Activated CD4-positive, CD25-positive, alpha-beta regulatory T cell treated with anti-CD3 and anti-CD28 coated beads, Interleukin-2, amount 50 U/mL, for 72 hours (primary cell): ENCODE measurements around the gene SEMA3D.

ENCODE experiments used
- DNase-seq: peaks from one replicate; pipeline ENCODE4 v3.0.0; 2021

SEMA3D gene

DNA sequence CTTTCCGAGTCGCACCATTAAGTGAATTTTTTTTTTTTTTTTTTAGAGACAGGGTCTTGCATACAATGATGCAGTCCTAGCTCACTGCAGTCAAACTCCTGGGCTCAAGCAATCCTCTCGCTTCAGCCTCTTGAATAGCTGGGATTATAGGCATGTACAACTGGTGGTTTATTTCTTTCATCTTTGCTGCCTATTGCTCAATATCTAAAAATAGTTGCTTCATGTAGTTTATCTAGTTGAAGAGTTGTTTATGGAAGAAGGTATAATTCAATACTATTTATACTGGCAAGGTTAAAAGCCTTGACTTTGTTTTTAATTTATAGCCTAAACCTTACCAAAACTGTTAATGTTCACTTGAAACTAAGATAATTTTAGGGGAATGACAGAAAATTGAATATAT is 66.9 kb downstream of the SEMA3D start:
- DNase-seq, result no peak

DNA sequence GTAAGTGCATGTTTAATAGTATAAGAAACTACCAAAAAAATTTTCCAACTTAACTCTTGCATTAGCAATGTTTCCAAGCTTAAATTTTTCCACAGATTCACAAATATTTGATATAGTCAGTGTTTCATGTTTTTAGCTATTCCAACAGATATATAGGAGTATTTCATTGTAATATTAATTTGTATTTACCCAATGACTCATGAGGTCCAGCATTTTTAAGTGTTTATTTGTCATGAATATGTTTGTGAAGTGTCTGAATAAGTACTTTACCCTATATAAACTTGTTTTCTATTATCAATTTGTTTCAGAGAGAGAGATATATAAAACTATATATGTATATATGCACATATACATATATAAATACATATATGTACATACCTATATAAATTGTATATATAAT is 71.0 kb downstream of the SEMA3D start:
- DNase-seq, result no peak

DNA sequence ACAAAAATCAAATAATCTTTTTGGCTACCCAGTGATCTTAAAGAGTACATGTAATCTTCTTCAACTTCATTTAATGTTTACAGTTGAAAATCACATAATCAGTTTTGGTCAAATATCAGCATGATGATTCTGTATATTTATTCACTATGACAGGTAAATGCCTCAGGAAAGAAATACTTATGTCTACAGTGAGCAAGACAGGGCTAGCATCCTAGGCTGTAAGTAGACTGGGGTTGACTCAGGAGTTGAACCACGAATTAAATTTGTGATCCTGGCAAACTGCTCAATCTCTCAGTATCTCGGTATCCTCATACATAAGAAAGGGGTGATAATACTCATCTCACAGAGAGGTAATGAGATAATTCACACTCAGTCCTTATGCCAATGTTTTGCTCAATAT is 71.8 kb downstream of the SEMA3D start:
- no peak for DNase-seq

DNA sequence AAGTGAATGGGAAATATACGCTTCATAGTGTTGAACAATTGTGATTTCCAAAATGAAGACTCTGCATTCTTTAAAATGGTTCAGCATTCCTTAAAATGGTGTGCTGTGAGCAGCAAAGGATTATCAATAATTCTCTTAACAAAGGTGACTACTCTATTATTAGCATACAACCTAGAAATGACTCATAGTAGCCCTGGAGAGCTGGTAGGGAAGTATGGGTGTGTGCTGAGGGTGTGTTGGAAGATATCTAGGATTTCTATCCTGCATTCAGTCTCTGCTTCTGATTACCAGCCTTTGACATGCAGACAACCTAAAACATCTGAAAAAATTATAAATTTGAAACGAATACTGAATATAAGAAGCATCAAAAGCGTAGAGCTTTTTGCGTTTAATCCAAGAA is 72.5 kb downstream of the SEMA3D start:
- no peak for DNase-seq

DNA sequence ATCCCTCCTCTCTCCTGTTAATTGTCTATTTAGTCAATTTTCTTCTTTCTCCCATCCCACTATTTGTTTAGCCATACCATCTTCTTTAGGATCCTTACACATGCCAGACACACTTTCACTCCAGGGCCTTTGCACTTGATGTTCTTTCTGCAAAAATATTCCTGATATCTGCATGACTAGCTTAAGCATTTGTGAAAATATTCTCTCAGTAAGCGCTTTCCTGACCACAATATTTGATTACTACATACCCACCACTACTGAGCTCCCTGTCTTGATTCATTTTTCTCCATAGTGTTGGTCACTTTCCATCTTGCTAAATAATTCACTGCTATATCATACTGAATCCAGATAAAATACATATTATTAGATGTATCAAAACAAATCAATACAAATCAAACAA is 75.1 kb downstream of the SEMA3D start:
- no peak for DNase-seq

DNA sequence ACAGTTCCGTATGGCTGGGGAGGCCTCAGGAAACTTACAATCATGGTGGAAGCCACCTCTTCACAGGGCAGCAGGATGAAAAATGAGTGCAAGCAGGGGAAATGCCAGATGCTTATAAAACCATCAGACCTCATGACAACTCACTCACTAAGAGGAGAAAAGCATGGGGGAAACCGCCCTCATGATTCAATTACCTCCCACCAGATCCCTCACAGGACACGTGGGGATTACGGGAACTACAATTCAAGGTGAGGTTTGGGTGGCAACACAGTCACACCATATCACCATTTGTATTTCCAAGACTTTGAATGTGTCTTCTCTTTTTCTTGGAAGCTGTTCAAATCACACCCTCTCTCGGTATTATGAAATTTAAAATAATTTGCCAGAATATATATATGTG is 80.1 kb downstream of the SEMA3D start:
- DNase-seq, result no peak

DNA sequence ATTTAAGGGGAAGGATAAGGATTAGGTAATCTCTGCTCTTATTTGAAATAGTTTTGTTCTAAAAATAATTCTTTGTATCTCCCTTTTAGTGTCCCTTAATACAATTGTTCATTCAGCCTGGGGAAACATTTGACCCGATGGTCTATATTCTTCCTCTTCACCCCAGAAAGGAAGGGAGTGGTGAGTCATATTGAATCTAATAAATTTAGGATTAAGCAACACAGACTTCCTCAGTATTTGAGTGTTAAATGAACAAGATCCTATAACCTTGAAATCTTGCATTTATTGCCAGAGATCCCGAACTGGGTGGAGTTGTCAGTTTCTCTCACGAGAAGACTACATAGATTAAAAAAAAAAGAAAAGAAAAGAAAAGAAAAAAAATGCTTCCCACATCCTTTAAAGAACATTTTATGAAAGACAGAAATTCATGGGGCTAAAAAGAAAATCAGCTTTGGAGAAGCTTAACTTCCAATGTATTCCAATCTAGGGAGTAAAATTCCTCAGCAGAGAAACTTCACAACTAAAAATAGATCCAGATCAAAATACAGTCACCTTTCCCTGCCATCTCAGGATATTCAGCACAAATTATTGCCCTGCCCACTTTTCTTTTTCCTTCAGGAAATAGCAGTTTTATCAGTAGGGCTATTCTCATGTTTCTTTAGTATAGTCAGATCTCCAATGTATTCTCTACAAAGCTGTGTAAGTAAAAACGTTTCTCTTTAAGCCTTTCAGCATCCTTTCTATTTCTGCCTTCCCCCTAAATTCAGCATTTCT is 82.2 kb downstream of the SEMA3D start:
- no peak for DNase-seq

DNA sequence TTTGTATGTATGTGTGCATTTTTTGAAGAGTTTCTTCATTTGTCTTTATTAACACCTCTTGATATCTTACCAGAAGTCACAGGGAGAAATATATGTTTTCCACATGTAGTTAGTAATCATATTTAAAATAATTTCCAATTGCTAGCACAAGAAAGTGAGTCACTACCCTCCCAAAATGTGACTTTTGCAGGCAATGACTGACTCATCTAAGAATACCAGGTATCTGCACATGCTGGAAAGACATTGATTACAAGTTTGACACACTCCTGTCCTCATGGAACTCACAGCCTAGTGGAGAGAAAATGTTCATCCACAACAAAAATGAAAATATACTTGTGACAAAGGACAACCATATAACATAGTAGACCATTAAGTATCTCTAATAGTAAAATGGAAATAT is 82.9 kb downstream of the SEMA3D start:
- DNase-seq, result no peak

DNA sequence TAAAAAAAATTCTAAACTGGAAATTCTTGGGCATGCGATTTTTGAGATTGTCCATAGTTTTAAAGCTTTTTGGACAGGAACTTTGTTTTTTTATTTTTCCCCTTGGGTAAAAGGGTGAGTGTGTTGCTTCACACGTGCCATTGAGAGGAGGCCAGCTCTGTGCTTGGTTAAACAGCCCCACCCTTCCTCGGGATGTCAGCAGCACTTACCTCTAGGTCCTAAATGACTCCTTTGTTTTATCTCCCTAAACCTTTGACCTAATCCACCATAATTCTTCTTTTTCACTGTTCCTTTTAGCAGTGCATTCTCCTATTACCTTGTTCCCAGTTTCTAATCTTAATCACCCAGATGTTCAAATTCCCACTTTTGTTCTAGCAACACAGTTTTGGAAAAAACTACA is 83.5 kb downstream of the SEMA3D start:
- no peak for DNase-seq

DNA sequence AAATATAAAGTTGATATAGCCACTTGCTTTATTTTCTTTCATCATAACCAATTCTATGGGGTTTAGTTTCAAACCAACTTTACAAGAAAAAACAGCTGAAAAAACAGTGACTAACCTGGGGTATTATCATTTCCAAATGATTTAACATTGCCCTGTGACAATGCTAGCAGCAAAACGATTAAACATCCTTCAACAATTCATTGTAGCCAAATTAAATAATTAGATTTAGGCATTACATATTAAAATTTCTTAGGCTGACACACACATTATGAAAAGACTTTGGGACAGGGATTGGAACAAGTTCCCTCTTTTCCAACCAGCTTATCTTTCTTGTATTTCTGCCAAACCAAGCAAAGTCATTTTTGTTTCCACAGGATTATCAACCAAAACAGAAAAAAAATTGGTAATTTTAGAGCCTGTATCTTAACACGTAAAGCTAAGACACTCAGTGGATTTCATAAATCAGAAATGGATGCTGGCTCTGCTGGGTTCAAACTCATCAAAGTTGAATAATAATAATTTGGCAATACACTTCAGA is 84.0 kb downstream of the SEMA3D start:
- DNase-seq, result no peak

DNA sequence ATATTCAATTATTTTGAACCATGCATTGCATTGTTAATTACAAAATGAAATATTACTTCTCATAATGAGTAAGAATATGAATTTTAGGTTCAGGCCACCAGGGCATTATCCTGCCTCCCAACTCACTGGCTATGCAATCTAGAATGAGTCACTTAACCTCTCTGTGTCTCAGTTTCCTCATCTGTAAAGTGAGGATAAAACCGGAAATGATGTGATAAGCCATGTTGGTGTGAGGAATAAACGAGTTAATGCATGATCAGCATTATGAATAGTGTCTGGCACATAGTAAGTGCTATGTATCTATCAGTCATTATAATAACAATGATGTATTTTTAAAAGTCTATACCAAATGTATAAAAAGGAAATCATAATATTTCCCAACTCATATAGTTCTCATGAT is 85.5 kb downstream of the SEMA3D start:
- no peak for DNase-seq

DNA sequence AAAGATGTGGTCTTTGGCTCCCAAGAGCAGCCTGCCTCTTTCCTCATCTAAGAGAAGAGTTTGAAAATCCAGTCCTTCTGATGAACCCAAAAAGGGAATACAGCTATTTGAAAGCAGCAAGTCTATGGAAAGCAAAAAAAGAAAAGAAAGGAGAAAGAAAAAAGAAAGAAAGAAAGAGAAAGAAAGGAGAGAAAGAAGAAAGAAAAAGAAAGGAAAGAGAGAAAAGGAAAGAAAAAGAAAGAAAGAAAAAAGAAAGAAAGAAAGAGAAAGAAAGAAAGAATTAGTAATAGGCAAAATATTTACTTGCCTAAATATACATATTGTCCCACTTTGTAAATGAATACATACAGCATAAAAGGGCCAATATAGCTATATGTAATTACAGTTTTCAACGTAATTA is 89.0 kb downstream of the SEMA3D start:
- no peak for DNase-seq

DNA sequence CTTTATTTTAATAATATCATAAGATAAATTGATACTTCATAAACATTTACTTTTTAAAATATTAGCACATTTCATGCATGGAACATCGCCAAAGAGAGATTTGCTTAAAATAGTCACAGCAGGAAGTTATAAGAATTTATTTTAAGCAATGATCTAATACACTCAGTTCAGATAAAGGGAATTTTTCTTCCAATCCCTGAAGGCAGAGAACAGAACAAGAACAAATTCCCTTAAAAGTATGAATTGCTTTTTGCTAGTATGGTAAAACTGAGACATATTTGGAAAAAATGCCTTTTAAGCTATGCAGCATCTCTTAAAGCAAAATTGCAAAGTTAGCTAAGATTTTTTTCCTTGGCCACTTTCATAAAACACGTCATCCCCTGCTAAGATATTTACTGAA is 91.0 kb downstream of the SEMA3D start:
- DNase-seq, result no peak

DNA sequence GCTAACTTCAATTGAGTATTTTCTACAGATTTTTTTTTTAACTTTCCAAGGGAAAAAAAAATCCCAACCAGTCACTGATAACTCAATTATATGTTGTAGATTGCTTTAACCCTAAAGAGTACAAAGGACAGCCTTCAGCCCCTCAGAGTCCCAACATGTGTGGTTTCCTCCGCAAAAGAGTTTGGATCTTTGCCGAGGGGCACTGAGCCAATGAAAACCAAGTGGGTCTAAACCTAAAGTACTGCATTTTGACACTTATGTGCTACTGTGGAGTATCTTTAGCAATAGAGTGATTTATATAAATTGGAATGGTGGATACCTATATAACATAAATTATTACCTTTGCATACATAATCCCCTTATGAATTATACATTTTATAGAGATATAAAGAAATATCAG is 91.5 kb downstream of the SEMA3D start:
- no peak for DNase-seq

DNA sequence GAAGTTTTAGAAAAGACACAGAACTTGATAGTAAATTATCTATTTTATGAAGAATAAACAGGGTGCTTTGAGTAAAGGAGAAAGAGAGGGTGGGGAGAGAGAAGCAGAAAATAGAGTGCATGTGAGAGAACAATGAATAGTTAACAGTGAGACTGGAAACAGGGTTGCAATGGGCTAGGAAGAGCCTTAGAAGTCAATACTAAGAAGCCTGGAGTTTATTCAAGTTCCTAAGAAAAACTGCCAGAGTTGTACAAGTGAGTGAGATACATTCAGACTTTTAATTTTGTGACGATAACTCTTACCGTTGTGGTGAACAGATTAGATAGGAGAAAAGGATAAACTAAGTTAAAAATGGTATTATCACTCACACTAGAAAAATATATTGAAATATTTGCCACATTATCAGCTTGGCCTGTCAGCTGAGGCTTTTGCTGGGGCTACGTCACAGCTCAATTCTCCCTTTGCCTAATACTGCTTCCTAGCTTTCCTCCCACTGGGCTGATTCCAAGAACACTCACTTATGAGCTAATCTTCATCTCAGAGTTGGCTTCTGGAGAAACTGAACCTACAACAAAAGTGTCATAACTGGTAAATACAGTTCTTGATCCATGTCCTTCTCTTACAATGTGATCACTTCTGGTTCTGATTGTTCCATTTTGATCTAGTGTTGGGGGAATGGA is 92.7 kb downstream of the SEMA3D start:
- DNase-seq, result no peak

DNA sequence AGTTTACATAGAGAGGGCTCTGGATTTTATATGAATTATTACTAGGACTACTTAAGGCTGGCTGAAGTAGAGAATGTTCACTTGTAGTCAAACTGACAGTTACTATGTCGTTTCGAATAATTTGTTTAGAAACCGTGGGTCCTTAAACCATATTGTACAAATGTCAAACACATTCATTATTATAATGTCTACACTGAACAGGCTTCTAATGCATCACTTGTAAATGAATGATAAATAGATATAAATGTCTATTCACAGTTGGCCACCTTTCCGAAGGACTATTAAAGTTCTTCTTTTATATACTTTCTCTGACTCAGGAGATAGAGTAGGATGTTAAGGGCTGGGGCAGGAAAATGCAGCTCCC is 95.3 kb downstream of the SEMA3D start:
- DNase-seq, result no peak

DNA sequence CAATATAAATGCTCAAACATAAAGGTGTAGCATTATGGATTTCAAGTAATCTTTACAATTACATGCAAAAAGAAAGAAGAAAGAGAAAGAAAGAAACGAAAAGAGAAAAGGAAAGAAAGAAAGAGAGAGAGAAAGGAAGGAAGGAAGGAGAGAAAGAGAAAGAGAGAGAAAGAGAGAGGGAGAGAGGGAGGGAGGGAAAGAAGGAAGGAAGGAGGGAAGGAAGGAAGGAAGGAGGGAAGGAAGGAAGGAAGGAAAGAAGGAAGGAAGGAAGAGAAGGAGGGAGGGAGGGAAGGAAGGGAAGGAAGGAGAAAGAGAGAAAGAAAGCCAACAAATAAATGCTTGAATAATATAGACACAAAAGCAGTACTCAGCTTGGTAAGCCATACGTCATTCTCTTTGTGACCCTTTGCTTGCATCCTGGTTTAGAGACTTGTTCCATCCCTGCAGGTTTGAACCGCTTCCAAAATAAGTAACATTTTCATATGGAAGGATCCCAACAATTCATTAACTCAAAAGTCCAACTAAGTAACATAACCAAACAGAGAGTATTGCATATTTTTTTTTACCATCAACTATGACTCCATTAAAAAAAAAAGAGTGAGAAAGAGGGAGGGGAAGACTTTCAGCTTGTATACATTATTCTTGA is 95.8 kb downstream of the SEMA3D start:
- DNase-seq, result no peak

DNA sequence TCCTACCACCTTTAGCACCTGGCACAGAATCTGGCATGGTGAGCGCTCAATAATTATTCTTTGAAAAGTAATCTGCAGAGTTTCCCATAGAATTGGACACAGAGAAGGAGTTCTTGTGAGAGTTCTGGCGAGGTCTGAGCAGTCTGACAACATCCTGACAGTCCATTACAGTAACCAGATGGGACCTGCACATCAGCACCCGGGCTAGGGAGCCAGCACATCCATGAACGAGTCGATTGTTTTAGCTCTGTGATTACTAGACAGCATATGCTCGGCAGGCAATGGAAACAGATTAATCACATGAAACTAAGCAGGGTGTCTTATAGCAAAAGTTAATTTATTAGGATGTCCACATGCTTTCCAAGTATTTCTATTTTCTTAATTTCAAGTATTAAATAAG is 96.7 kb downstream of the SEMA3D start:
- DNase-seq, result no peak

DNA sequence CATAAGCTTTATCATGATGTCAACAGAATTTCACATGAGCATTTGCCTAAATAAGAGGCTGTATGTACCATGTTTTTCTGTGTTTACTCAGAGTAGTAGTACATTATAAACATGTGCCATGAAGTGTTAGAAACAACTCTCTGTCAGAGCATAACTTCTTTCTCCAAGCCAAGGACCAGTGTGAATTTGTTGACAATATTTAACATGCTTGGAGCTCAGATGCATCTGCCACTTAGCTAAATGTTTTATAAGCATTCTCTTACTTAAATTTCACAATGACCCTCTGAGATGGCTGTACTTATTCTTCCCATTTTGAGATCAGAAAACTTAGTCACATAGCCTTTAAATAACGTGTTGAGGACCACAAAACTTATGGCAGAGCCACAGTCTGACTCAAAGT is 105.0 kb downstream of the SEMA3D start:
- no peak for DNase-seq

DNA sequence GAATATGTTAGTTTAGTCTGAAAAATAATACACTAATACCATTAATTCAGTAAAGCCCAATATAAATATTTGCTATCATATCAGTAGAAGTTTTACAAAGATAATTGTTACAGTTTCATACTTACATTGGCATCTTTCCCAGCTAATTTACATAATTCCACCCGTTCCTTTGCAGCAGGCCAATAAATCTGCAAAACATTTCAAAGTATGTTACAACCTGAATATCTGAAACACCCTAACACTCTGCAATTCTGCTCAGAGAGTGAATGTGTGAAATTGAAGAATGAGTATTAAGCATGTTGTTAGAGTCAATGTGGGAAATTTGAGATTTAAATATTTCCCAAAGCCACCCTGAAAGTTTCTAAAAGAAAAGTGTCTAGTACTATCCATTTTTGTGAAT is 105.5 kb downstream of the SEMA3D start:
- no peak for DNase-seq

DNA sequence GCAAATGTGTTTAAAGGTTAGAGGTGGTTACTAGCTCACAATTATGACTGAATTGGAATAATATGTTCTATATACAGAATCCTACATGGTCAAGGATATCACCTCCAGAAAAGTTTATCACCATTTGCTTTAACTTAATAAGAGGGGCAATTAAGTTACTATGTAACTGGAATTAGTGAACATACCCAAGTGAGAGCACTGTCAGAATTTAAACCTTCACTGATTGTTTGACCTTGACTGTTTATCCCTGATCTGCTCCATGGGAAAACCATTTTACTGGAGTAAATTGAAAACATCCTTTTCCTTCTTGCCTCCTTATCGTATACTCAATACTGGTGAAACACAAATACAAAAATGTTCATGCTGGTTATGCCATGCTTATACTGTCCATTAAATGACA is 107.4 kb downstream of the SEMA3D start:
- no peak for DNase-seq

DNA sequence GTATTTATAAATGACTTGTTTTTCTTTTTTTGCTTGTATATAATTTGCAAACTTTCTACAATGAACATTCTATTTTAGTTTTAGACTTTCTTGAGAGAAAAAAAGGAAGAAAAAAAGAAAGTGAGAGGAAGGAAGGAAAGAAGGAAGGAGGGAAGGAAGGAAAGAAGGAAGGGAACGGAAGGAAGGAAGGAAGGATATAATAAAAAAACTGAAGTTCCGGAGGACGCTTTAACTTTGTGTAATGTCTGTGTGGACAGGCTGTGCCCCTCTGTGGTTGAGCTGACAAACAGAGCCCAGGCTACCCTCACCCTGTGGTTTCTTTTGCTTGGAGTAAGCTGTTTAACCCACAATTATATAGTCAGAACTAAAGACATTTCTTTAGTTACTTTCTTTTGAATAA is 108.7 kb downstream of the SEMA3D start:
- DNase-seq, result no peak

DNA sequence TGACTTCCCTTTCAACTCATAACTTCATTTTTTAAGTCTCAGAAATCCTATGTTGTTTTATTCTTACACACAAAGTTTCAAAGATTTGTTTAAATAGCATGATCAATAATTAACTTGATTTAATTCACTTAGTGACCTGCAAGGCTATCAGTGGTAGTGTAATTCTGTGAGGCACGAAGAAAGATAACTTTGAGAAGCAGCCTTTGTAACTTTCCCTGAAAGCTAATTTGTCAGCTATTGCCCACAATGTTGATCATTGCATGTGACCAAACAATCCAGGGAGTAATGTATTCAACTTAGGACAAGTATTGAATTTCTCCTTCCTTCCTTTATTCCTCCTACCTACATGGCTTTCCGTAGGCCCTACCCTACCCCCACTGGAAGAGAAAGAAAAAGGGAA is 111.0 kb downstream of the SEMA3D start:
- DNase-seq, result no peak

DNA sequence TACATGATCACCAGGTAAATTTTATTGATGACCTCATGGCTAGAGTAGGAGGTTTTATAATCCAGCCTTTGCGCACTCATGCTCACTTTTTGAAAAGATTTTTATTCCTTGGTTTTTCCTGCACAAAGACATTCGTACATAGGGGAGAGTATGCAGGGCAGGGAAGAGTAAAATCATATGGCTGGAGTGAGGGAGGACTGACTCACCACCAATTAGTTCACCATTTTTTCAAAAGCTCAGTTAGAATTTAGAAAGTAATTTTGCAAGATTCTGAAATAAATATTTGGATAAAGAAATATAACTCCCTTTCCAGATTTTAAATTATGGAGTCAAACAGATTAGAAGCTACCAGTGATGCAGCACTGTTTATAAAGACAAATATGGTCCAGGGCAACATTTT is 111.9 kb downstream of the SEMA3D start:
- DNase-seq, result no peak
